Activated T-cell treated with anti-CD3 and anti-CD28 coated beads, Interleukin-2, amount 50 U/mL, for 48 hours (primary cell): ENCODE data around the gene SMG6.
A peak's percentile ranks its signal among the peaks of the same experiment; 100 is the strongest.

ENCODE experiments used
- DNase-seq, 2 experiments: peaks; one replicate each; pipeline ENCODE4 v3.0.0-alpha.2; 2020

The SMG6 gene

GRCh38 chr17:2197271-2197670 is 106.3 kb downstream of the SMG6 start:
- DNase-seq = no peak

GRCh38 chr17:2195729-2196128 is 107.9 kb downstream of the SMG6 start:
- peak; percentile 69 to 75 for DNase-seq

- DNase-seq = no peak
Observed at GRCh38 chr17:2194889-2195335, 108.7 kb downstream of the SMG6 start.

GRCh38 chr17:2192367-2193057 is 111.1 kb downstream of the SMG6 start:
- peak; percentile 72 to 76 for DNase-seq

GRCh38 chr17:2191785-2192184 is 111.8 kb downstream of the SMG6 start:
- DNase-seq = no peak

GRCh38 chr17:2191227-2191626 is 112.4 kb downstream of the SMG6 start:
- no peak for DNase-seq

- no peak for DNase-seq
Observed at GRCh38 chr17:2190014-2190413, 113.6 kb downstream of the SMG6 start.

GRCh38 chr17:2188971-2189630 is 114.5 kb downstream of the SMG6 start:
- no peak for DNase-seq

- no peak for DNase-seq
Observed at GRCh38 chr17:2187758-2188157, 115.8 kb downstream of the SMG6 start.

- no peak for DNase-seq
Observed at GRCh38 chr17:2186937-2187336, 116.6 kb downstream of the SMG6 start.

- no peak for DNase-seq
Observed at GRCh38 chr17:2184993-2185931, 118.3 kb downstream of the SMG6 start.

- DNase-seq = no peak
Observed at GRCh38 chr17:2183346-2183745, 120.2 kb downstream of the SMG6 start.

GRCh38 chr17:2181897-2182448 is 121.6 kb downstream of the SMG6 start:
- no peak for DNase-seq

- DNase-seq = no peak
Observed at GRCh38 chr17:2181206-2181896, 122.2 kb downstream of the SMG6 start.

GRCh38 chr17:2180768-2181167 is 122.8 kb downstream of the SMG6 start:
- no peak for DNase-seq

- DNase-seq = no peak
Observed at GRCh38 chr17:2179615-2180295, 123.8 kb downstream of the SMG6 start.

GRCh38 chr17:2178798-2179501 is 124.6 kb downstream of the SMG6 start:
- DNase-seq = no peak

GRCh38 chr17:2177235-2177811 is 126.3 kb downstream of the SMG6 start:
- DNase-seq = no peak

- DNase-seq = no peak
Observed at GRCh38 chr17:2176499-2177169, 127.0 kb downstream of the SMG6 start.

- DNase-seq = no peak
Observed at GRCh38 chr17:2175294-2175628, 128.3 kb downstream of the SMG6 start.
